ENCODE results near the gene HUWE1.

The HUWE1 gene

GRCh38 chrX:53644751-53645150 is 41.8 kb downstream of the HUWE1 start:
- H3K4me3 ChIP-seq (replicated peaks in 1 of 2; ENCODE audit: low read depth in 2 of 2, low read length in 2 of 2) = no peak overlapping the region
- TF ChIP-seq, protein P1, sequence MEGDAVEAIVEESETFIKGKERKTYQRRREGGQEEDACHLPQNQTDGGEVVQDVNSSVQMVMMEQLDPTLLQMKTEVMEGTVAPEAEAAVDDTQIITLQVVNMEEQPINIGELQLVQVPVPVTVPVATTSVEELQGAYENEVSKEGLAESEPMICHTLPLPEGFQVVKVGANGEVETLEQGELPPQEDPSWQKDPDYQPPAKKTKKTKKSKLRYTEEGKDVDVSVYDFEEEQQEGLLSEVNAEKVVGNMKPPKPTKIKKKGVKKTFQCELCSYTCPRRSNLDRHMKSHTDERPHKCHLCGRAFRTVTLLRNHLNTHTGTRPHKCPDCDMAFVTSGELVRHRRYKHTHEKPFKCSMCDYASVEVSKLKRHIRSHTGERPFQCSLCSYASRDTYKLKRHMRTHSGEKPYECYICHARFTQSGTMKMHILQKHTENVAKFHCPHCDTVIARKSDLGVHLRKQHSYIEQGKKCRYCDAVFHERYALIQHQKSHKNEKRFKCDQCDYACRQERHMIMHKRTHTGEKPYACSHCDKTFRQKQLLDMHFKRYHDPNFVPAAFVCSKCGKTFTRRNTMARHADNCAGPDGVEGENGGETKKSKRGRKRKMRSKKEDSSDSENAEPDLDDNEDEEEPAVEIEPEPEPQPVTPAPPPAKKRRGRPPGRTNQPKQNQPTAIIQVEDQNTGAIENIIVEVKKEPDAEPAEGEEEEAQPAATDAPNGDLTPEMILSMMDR (IDR thresholded peaks at IDR 0.05; ENCODE audit: low read depth, low read length) = no peak
- no peak for DNase-seq (ENCODE audit: low read depth in 2 of 2)

GRCh38 chrX:53642337-53642736 is 44.2 kb downstream of the HUWE1 start:
- no peak for DNase-seq (ENCODE audit: low read depth in 2 of 2)
- TF ChIP-seq, protein P1 (IDR thresholded peaks at IDR 0.05; ENCODE audit: low read depth, low read length) = no peak

DNA sequence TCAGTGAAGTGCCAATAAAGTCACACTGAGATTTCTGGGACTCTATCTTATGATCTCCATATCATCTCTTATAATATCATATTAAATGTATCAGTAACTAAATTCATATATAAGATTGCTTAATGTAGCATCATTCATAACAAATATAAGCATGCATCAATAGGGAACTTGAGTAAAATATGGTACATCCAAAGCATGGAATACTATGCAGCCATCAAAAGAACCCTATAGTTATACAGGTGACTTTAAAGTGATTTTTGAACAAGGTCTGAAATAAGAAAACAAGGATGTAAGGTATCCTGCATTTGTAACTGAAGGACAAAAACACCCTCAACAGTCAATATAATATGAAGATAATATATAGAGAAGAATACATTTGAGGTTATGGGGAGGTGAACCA is 47.3 kb downstream of the HUWE1 start:
- no peak for DNase-seq (ENCODE audit: low read depth in 2 of 2)
- no peak overlapping the region for H3K4me3 ChIP-seq (replicated peaks in 1 of 2; ENCODE audit: low read depth in 2 of 2, low read length in 2 of 2)
- TF ChIP-seq, protein P1 (IDR thresholded peaks at IDR 0.05; ENCODE audit: low read depth, low read length) = no peak

More at GRCh38 chrX:53642337-53642736, 44.2 kb downstream of the HUWE1 start:
- H3K4me3 ChIP-seq (replicated peaks in 1 of 2; ENCODE audit: low read depth in 2 of 2, low read length in 2 of 2) = no peak overlapping the region

- no peak for DNase-seq (ENCODE audit: low read depth in 2 of 2)
- H3K4me3 ChIP-seq (replicated peaks in 1 of 2; ENCODE audit: low read depth in 2 of 2, low read length in 2 of 2) = no peak overlapping the region
- TF ChIP-seq, protein P1 (IDR thresholded peaks at IDR 0.05; ENCODE audit: low read depth, low read length) = no peak
Observed at GRCh38 chrX:53637479-53637878, 49.0 kb downstream of the HUWE1 start.

- H3K4me3 ChIP-seq (replicated peaks in 1 of 2; ENCODE audit: low read depth in 2 of 2, low read length in 2 of 2) = no peak overlapping the region
- peak in 1 of 2 donors; percentile 5 for DNase-seq (ENCODE audit: low read depth in 2 of 2)
- TF ChIP-seq, protein P1 (IDR thresholded peaks at IDR 0.05; ENCODE audit: low read depth, low read length) = no peak
Observed at GRCh38 chrX:53631156-53631555, 55.4 kb downstream of the HUWE1 start.

- TF ChIP-seq, protein P1 (IDR thresholded peaks at IDR 0.05; ENCODE audit: low read depth, low read length) = no peak
Observed at GRCh38 chrX:53630261-53630660, 56.3 kb downstream of the HUWE1 start.

DNA sequence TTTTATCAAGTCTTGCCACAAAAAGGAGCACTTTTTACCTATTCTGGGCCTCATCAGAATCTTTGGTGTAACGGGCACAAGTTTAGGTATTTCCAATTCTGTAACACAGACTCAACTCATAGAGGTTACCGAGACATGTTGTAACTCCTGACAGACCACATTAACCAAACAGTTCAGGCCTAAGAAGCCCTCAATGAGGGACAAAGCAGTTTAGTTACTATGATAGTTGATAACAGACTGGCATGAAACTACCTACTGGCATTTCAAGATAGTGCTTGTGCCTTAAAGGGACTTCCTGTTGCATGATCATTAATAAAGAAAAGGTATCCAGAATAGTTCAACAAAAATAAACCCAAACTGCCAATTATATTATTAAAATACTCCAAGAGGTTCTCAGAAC is 64.1 kb downstream of the HUWE1 start:
- TF ChIP-seq, protein P1 (IDR thresholded peaks at IDR 0.05; ENCODE audit: low read depth, low read length) = no peak
- H3K4me3 ChIP-seq (replicated peaks in 1 of 2; ENCODE audit: low read depth in 2 of 2, low read length in 2 of 2) = no peak overlapping the region
- no peak for DNase-seq (ENCODE audit: low read depth in 2 of 2)

More at GRCh38 chrX:53630261-53630660, 56.3 kb downstream of the HUWE1 start:
- no peak for DNase-seq (ENCODE audit: low read depth in 2 of 2)
- no peak overlapping the region for H3K4me3 ChIP-seq (replicated peaks in 1 of 2; ENCODE audit: low read depth in 2 of 2, low read length in 2 of 2)
